Measurements from ENCODE around the gene ACBD3.
"Not testable (repeated sequence)": the region's sequence is repeated elsewhere in the genome, so short reads cannot be mapped to it uniquely, and the experiment has no call there.

ACBD3 gene

GRCh38 chr1:226186124-226187018, at the start of gene ACBD3:
Gene ACBD3 (minus strand): TSS chr1:226186741. CDS start chr1:226186675, 66 bp downstream.
- peak; percentile 64 for DNase-seq (ENCODE audit: low read depth)

- DNase-seq (ENCODE audit: low read depth) = no peak
Observed at GRCh38 chr1:226233806-226234205, 47.3 kb upstream of the ACBD3 start.

GRCh38 chr1:226233293-226233692, 46.8 kb upstream of the ACBD3 start:
- no peak for DNase-seq (ENCODE audit: low read depth)

- DNase-seq (ENCODE audit: low read depth) = no peak
Observed at GRCh38 chr1:226226601-226227000, 40.1 kb upstream of the ACBD3 start.

DNA sequence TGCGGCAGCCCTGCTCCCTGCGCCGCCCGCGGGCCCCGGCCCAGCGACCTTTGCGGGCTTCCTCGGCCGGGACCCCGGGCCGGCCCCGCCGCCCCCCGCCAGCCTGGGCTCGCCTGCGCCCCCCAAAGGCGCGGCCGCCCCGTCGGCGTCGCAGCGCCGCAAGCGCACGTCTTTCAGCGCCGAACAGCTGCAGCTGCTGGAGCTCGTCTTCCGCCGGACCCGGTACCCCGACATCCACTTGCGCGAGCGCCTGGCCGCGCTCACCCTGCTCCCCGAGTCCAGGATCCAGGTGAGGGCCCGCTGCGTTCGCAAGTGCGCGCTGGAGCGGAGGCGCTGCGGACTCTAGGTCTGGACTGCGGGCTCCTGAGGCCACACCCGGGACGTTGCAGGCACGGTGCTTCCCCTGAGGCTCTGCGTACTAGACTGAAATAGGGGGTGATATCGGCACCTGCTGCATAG, 37.3 kb upstream of the ACBD3 start:
- DNase-seq (ENCODE audit: low read depth) = no peak

DNA sequence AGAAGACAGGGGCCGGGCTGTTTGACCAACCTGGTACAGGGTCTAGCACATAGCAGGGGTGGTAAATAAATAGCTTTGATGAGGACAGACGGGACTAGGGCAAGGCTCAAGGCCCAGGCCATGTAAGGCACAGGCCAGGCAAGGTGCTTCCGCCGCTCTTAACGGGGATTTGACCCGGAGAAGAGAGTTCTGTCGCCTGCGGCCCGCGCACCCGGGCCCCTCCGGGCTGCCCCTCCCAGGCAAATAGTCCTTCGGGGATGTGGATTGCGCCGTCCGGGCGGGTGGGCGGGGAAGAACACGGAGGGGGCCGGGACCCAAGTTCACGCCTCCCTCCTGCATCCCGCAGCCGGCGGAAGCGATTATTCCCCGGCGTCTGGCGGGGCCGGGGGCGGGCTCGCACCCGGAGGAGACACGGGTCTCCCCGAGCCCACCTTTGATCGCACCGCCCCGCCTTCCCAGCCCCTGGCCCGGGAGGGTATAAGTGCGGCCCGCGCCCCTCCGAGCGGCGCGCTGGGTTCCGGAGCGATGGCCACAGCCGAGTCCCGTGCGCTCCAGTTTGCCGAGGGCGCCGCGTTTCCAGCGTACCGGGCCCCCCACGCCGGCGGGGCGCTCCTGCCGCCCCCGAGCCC, 36.7 kb upstream of the ACBD3 start, which contains the start of gene MIXL1:
Gene MIXL1, plus strand, starts transcription at position 508 of the 629 bp plus-strand sequence. Its CDS starts 18 bp downstream, at position 526.
- no peak for DNase-seq (ENCODE audit: low read depth)

DNA sequence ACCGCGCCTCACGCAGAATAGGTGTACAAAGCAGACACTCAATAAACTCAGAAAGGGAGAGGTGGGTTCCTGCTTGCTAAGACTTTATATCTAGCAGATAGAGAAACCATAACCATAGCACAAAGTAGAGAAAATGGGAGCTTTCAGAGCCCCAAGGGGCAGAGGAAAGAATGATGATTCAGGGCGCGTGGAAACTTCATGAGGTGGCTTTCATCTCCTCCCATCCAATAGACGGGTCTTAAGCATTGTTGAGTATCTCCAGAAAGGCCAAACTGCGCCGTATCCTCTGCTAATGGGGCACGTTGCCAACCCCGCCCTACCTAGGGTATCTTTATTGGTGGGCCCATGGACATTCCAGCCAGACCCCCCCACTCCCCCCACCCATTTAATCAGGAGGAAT, 36.1 kb upstream of the ACBD3 start:
- no peak for DNase-seq (ENCODE audit: low read depth)

DNA sequence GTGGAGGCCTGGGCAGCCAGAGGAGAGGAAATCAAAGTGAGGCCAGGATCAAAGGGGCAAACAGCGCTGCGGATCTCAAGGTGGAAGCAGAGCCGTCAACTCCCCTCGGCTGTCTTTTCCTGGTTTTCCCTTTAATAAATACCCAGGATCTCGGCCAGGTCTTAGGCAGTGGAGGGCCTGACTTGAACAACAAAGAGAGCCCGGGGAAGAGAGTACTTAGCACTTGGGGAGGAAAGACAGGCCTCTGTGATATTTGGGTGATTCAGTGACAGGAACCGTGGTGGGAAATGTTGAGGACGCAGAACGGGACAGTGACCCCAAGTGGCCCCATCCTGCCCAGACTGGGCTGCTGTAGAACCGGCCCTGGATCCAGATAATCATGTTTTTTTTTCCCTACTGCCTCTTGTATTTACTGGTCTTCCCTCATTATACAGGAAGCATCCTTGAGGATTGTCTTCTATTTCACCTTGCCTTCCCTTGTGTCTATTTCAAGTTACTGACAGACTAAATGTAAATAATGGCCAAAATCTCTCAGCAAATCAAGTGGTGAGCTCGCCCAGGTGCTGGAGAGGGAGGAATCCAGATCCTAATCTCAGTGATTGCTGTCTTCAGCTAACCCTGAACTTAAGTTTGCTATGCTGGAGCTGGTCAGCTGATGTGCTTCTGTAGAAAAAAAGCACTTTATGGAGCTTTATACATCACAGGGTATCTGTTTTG, 34.1 kb upstream of the ACBD3 start:
- no peak for DNase-seq (ENCODE audit: low read depth)

DNA sequence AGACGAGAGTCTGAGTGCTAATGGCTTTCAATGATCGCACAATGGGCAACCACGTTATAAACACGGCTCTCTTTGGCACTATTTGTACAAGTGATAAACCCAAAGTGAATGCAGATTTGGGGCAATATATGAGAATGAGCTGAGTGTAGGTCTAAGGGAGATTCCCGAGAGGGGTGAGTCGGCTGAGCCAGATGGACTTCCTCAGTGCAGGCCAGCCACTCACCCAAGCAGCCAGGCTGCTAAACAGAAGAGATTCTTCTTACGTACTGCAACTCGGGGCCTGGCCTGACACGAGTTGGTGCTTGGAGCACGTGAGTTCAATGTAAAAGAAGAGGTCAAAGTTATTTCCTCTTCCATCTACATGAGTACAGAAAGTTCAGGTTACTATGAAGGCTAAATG, 30.7 kb upstream of the ACBD3 start:
- DNase-seq (ENCODE audit: low read depth) = no peak

- DNase-seq (ENCODE audit: low read depth) = no peak
Observed at GRCh38 chr1:226216056-226216455, 29.5 kb upstream of the ACBD3 start.

- no peak for DNase-seq (ENCODE audit: low read depth)
Observed at GRCh38 chr1:226215239-226215638, 28.7 kb upstream of the ACBD3 start.

GRCh38 chr1:226212545-226212944, 26.0 kb upstream of the ACBD3 start:
- DNase-seq (ENCODE audit: low read depth) = no peak

DNA sequence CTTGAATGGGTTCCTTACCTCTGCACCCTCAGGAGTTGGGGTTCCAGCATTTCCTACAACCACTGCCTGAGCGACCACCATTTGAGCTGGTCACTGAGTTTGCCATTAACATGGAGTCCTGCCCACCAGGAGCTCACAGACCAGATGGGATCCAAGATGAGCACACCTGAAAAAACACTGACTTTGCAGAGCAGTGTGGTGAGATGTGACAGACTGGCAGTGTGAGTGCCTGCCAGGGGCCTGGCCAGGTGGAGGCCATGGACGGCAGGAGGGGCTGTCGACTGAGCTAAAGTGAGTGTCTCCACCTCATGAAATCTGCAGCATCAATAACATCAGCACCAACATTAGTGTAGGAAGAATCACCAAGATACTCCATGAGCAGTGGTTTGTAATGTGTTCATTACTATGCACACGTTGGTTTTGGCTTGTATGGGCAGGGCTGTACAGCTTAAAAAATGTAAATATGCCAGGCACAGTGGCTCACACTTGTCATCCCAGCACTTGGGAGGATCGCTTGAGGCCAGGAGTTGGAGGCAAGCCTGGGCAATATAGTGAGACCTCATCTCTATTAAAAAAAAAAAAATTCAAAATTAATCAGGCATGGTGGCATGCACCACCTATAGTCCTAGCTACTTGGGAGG, 24.8 kb upstream of the ACBD3 start:
- DNase-seq (ENCODE audit: low read depth) = no peak

DNA sequence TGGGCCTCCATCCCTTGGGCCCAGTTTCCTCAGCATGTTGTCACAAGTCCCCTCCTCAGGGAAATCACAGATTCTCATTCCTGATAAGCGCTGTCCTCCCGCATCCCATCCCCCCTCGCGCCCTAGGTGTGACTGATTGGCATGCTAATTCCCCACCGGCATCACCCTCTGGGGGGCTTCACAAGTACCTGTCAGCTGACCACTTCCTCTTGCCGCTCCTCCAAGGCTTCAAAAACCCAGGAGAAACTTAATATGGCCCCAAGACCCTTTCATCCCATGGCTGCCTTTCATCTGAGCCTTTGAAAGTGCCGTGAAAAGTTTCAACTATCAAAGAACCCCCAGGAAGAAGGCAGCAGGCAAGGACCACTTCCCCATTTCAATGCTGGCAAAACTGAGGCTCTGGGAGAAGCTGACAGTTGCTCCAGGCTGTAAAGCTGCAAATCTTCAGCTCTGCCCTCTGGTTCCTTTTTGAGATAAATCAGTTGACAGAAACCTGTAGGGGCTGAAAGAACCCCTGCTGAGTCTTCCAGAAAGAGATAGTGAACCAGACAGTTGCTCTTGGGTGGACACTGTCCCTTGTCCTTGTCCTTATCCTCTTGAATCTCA, 24.1 kb upstream of the ACBD3 start:
- DNase-seq (ENCODE audit: low read depth) = no peak

DNA sequence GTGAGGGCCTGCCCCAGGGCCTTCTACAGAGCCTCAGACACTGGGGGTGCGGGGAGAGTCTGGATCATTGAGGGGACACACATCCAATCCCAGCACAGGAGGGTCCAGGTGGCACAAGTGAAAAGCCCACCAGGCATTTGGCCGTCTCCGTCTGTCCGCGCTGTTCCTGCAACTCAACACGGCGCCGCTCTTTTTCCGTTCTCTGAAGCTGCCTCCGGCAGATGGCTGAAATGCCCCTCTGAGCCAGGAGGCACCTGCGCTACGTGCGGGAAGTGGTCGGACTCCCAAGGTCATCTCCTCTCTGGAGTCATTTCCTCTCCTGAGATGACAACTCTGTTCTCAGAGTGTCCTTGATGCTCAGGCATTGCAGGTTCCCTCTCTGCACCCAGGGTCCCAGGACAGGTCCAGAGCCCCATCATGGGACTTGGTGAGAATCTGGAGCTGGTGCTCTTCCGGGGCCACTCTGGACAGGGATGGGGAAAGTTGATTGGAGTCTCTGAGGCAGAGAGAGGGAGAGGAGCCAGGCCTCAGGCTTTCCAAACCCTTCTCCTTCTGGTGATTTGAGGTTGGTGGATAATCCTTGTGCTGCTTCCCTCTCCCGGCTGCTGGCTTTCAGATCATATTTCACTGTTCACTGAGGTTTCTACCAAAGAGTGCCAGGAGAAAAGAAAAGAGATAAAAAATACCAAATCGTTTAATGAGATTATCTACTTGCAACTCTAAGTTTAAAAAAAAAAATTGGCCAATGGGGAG, 22.9 kb upstream of the ACBD3 start:
- no peak for DNase-seq (ENCODE audit: low read depth)

DNA sequence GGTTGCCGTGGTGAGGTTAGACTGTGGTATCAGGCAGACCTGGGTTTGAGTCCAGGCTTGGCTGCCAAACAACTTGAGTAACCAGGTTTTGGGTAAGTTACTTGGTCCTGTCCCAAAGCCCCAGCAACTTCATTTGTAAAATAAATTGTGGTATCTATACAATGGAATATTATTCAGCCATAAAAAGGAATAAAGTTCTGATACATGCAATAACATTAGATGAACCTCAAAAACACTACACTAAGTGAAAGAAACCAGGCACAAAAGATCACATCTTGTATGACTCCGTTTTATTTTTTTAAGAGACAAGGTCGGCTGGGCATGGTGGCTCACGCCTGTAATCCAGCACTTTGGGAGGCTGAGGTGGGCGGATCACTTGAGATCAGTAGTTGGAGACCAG, 20.5 kb upstream of the ACBD3 start:
- no peak for DNase-seq (ENCODE audit: low read depth)

DNA sequence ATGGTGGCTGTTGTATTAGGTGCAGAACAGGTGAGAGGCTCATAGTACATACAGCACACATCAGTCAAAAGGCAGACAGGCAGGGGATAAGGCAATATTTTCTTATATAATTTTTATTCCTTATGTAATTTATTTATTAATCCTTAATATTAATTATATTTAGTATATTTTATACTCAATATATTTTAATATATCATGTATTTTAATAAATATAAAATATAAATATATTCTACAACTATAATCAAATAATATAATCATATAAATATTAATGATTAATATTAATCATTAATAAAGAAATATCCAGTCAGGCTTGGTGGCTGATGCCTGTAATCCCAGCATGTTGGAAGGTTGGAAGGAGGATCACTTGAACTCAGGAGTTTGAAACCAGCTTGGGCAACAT, 17.7 kb upstream of the ACBD3 start:
- no peak for DNase-seq (ENCODE audit: low read depth)

GRCh38 chr1:226203655-226204054, 17.1 kb upstream of the ACBD3 start:
- DNase-seq (ENCODE audit: low read depth) = no peak

- no peak for DNase-seq (ENCODE audit: low read depth)
Observed at GRCh38 chr1:226203240-226203639, 16.7 kb upstream of the ACBD3 start.

DNA sequence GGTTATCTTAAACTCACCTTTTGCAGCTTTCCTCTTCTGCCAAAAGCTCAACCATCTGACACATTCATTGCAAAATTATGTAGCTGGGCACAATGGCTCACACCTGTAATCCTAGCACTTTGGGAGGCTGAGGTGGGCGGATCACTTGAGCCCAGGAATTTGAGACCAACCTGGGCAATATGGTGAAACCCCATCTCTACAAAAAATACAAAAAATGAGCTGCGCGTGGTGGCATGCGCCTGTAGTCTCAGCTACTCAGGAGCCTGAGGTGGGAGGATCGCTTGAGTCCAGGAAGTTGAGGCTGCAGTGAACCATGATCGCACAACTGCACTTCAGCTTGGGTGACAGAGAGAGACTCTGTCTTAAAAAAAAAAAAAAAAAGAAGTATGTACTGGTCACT, 16.1 kb upstream of the ACBD3 start:
- not testable (repeated sequence) for DNase-seq (ENCODE audit: low read depth)

DNA sequence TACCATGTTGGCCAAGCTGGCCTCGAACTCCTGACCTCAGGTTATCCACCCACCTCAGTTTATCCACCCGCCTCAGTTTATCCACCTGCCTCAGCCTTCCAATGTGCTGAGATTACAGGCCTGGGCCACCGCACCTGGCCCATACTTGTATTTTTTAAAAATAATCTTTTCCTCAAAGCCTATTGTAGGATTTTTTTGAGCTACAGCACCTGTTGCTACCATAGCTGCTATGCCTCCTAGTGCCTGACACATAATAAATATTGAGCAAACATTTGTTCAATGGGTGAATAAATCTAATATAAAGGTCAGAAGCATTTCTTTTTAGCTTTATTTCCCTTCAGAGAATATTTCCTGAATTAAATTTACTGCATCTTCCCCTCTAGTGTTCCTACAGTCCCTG, 15.7 kb upstream of the ACBD3 start:
- DNase-seq (ENCODE audit: low read depth) = no peak

Data from HS-27A (cell line).